Mammary epithelial cell (primary cell): ENCODE results near the gene OST4.

Source experiments
- CTCF ChIP-seq, 2 donors: IDR thresholded peaks in 1 of 2; conservative IDR thresholded peaks in 1 of 2; 2 replicates each; pipeline ENCODE4 v1.5.1; 2011 to 2012; ENCODE audit warnings: inconsistent platforms in 2 of 2, low read length in 2 of 2, mild to moderate bottlenecking in 2 of 2, control low read depth in 1 of 2, low read depth in 1 of 2; ENCODE audit not compliant: insufficient read depth in 1 of 2; ENCODE audit errors: extremely low read depth in 1 of 2
- EZH2 ChIP-seq: IDR thresholded peaks from 2 replicates; pipeline ENCODE4 v1.6.1; 2012; ENCODE audit warnings: low read length, inconsistent platforms, borderline replicate concordance

GRCh38 chr2:27105981-27106380, 34.5 kb upstream of the OST4 start:
- TF ChIP-seq EZH2 (no peak), CTCF (conservative IDR thresholded peaks at IDR 0.05 in 1 of 2, IDR thresholded peaks at IDR 0.05 in 1 of 2; ENCODE audit: extremely low read depth in 1 of 2, insufficient read depth in 1 of 2, low read depth in 1 of 2, low read length in 2 of 2) (no peak)
